Stimulated activated CD8-positive, alpha-beta memory T cell treated with anti-CD3 and anti-CD28 coated beads, Interleukin-7, amount 100 ng/mL, for 4 hours (primary cell): ENCODE results near the gene JSRP1.
A peak's percentile ranks its signal among the peaks of the same experiment; 100 is the strongest.

Source experiments
- DNase-seq, 2 donors: peaks; one replicate each; pipeline ENCODE4 v3.0.0-alpha.2; 2020; ENCODE audit warnings: low read depth in 2 of 2

JSRP1 gene

GRCh38 chr19:2216361-2217225 is 39.6 kb downstream of the JSRP1 start:
- DNase-seq = no peak

GRCh38 chr19:2215281-2215751 is 40.9 kb downstream of the JSRP1 start:
- DNase-seq = no peak

- DNase-seq = no peak
Measured at GRCh38 chr19:2214251-2214650, 42.0 kb downstream of the JSRP1 start.

- DNase-seq = no peak
Measured at GRCh38 chr19:2213799-2214198, 42.4 kb downstream of the JSRP1 start.

- no peak for DNase-seq
Measured at GRCh38 chr19:2212861-2213711, 43.1 kb downstream of the JSRP1 start.

- DNase-seq = no peak
Measured at GRCh38 chr19:2210987-2211740, 45.1 kb downstream of the JSRP1 start.

GRCh38 chr19:2210206-2210605 is 46.0 kb downstream of the JSRP1 start:
- DNase-seq = no peak

- DNase-seq = no peak
Measured at GRCh38 chr19:2209408-2209807, 46.8 kb downstream of the JSRP1 start.

- DNase-seq = no peak
Measured at GRCh38 chr19:2208975-2209374, 47.2 kb downstream of the JSRP1 start.

- DNase-seq = peak; percentile 5 to 39
Measured at GRCh38 chr19:2207991-2208860, 48.0 kb downstream of the JSRP1 start.

GRCh38 chr19:2207008-2207407 is 49.2 kb downstream of the JSRP1 start:
- DNase-seq = no peak

- no peak for DNase-seq
Measured at GRCh38 chr19:2202366-2202765, 53.9 kb downstream of the JSRP1 start.
